Stimulated activated naive CD8-positive, alpha-beta T cell treated with anti-CD3 and anti-CD28 coated beads, Interleukin-15, Interleukin-2, amounts not matched to agents 100 ng/mL and 50 ng/mL, for 24 hours (primary cell): Measurements from ENCODE around the gene OR51Q1.

Experiments used
- H3K27ac Mint-ChIP-seq: one replicate; pipeline ENCODE4 v1.8.0; 2021; ENCODE audit warnings: mild to moderate bottlenecking, mixed read lengths
- H3K27me3 Mint-ChIP-seq: one replicate; pipeline ENCODE4 v1.8.0; 2021; ENCODE audit warnings: mixed read lengths
- H3K36me3 Mint-ChIP-seq: one replicate; pipeline ENCODE4 v1.8.0; 2021; ENCODE audit warnings: low read depth, mixed read lengths
- H3K4me1 Mint-ChIP-seq: one replicate; pipeline ENCODE4 v1.8.0; 2021; ENCODE audit warnings: low read depth, mixed read lengths
- H3K4me3 Mint-ChIP-seq: one replicate; pipeline ENCODE4 v1.8.0; 2021; ENCODE audit warnings: mild to moderate bottlenecking, mixed read lengths
- H3K9me3 Mint-ChIP-seq: one replicate; pipeline ENCODE4 v1.8.0; 2021; ENCODE audit warnings: mixed read lengths

OR51Q1 gene

GRCh38 chr11:5467527-5467926, 45.6 kb downstream of the OR51Q1 start:
- Mint-ChIP-seq H3K9me3 (no peaks in the 10 kb centered on the region), H3K27ac (no peak overlapping the region), H3K4me1 (no peaks in the 10 kb centered on the region), H3K4me3 (no peak overlapping the region), H3K36me3 (no peaks in the 10 kb centered on the region), H3K27me3 (peaks cover 16% of the 10 kb centered on the region)
